Measurements from ENCODE around the gene NMNAT2.
"Not testable (repeated sequence)": the region's sequence is repeated elsewhere in the genome, so short reads cannot be mapped to it uniquely, and the experiment has no call there.

Gene NMNAT2

DNA sequence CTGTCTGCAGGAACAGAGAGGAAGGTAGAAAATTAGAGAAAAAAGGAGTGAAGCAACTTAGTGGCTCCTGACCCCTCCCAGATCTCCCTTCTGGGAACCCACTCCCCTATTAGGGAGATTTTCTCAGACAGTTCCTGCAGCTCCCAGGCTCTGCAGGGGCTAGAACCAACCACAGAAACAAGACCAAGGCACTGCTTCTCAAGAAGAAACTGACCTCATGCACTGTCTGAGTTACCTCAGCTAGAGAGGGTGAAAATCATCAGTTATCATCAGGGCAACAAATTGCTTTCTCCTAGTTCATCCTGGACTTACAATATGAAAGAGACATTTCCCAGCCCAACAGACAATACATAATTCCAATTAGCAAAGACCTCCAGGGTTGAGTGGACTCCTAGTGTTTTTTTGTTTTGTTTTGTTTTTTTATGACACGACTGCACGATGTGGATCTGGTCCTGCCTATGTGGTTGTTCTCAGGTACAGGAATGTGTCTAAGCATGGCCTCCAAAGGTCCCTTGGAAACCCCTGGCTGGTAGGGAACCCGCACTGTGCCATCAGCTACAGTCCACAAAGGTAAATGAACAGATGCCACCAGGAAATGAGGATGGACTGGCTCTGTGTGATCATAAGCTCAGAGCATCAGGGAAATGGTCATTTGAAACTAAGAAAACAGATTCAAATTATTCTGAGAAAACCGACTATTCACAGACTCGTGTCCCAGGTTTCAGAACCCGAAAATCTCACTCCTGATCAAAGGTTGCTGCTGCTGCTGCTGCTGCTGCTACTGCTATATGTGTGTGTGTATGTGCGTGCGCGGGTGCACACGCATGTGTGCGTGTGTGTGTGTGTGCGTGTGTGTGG, 166.8 kb downstream of the NMNAT2 start:
- DNase-seq: no peak

DNA sequence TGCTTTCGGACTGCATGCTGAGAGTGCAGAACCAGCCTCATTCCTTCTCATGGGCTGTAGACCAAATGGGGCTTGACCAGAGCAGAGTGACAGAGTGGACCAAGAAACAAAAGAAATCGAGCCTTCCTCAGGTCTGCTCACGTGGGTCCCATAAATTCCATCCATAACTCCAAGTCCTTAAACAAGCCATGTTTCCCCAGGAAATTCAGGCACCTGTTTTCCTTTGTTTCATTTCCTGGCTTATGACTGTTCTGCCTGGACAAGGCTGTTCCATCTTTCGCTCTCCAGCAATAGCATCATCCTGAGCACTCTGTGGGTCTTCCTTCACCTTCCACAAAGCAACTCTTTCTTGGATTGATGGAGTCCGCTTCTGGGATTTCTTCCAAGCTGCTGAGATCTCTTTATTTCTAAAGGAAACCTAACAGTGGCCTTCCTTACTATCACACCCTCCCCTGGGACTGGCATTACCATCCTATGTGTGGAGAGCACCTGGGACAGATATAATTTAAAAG, 168.2 kb downstream of the NMNAT2 start:
- DNase-seq: no peak

DNA sequence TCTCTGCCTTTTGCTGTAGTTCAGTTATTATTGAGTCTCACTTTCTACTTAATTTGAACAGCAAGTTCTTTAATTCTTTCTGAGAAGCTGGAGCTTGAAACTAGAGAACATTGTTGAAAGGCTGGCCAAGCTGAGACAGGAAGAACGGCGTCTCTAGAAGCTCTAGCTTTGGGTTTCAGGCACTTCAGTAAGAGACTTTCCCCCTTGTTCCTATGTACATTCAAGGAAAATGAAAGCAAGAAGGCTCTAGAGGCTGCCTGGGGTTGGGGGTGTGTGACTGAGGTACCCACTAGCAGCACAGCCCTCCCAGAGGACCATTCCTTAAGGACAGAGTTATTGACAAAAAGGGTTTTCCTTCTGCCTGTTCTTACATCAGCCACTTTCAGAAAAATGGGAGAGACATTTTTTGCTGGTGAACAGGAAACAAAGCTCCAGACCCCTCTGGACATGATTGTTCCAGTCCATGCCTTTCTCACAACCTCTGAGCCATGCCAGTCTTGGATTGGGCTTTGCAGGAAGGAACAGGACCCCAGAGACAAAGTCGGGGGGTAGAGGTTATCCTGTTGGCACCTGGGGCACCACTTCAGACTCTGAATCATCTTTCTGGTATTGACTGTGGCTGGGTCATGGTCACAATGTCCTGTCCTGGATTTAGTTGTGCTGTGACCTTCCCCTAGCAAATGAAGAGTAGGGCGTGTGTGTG, 169.0 kb downstream of the NMNAT2 start:
- DNase-seq: no peak

- no peak for DNase-seq
These were observed 170.2 kb downstream of the NMNAT2 start for GRCh38 chr1:183247931-183248330.

- no peak for DNase-seq
These were observed 170.7 kb downstream of the NMNAT2 start for GRCh38 chr1:183247484-183247883.

GRCh38 chr1:183247066-183247465, 171.1 kb downstream of the NMNAT2 start:
- DNase-seq: no peak

- DNase-seq: no peak
These were observed 171.7 kb downstream of the NMNAT2 start for GRCh38 chr1:183246436-183246835.

- DNase-seq: no peak
These were observed 172.8 kb downstream of the NMNAT2 start for GRCh38 chr1:183245357-183245756.

DNA sequence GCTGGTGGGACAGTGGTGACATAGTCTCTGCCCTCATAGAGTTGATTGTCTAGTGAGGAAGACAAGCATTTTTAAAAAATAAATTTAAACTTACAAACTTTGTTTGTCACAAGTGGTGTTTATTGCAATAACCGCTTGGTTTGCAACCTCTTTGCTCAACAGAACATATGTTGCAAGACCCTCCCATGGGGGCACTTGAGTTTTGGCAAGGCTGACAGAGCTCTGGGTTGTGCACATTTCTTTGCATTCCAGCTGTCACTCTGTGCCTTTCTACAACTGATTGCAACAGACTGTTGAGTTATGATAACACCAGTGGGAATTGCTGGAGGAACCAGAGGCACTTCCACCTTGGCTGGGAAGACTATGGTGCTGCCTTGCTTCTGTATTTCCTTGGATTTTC, 173.7 kb downstream of the NMNAT2 start:
- no peak for DNase-seq

DNA sequence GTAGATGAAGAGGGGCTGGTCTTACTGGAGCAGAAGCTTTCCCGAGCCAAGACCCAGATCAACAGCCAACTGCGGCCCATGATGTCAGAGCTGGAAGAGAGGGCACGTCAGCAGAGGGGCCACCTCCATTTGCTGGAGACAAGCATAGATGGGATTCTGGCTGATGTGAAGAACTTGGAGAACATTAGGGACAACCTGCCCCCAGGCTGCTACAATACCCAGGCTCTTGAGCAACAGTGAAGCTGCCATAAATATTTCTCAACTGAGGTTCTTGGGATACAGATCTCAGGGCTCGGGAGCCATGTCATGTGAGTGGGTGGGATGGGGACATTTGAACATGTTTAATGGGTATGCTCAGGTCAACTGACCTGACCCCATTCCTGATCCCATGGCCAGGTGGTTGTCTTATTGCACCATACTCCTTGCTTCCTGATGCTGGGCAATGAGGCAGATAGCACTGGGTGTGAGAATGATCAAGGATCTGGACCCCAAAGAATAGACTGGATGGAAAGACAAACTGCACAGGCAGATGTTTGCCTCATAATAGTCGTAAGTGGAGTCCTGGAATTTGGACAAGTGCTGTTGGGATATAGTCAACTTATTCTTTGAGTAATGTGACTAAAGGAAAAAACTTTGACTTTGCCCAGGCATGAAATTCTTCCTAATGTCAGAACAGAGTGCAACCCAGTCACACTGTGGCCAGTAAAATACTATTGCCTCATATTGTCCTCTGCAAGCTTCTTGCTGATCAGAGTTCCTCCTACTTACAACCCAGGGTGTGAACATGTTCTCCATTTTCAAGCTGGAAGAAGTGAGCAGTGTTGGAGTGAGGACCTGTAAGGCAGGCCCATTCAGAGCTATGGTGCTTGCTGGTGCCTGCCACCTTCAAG, 174.8 kb downstream of the NMNAT2 start:
- no peak for DNase-seq

GRCh38 chr1:183242556-183242955, 175.6 kb downstream of the NMNAT2 start:
- no peak for DNase-seq

DNA sequence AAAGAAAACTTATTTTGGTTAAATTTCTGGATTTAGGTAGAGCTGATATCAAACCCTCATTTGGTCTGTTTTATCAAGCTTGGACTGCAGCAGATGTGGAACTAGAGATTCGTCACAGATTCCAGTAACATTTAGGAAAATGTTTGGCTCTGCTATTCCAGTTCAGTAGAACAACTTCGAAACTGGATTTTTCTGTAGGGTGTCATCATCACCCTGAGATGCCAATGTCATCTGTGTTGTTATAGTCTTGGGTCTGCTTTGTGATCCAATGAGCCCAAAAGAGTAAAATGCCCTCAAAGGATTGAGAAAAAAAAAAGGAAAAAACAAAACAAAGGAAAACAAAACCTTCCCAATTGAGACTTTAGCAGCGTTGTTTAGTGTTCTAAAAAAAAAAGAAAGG, 176.7 kb downstream of the NMNAT2 start:
- no peak for DNase-seq

- DNase-seq: not testable (repeated sequence)
These were observed 177.3 kb downstream of the NMNAT2 start for GRCh38 chr1:183240853-183241252.

GRCh38 chr1:183240526-183240825, 177.7 kb downstream of the NMNAT2 start:
- no peak for DNase-seq

GRCh38 chr1:183239793-183240525, 178.2 kb downstream of the NMNAT2 start:
- no peak for DNase-seq

DNA sequence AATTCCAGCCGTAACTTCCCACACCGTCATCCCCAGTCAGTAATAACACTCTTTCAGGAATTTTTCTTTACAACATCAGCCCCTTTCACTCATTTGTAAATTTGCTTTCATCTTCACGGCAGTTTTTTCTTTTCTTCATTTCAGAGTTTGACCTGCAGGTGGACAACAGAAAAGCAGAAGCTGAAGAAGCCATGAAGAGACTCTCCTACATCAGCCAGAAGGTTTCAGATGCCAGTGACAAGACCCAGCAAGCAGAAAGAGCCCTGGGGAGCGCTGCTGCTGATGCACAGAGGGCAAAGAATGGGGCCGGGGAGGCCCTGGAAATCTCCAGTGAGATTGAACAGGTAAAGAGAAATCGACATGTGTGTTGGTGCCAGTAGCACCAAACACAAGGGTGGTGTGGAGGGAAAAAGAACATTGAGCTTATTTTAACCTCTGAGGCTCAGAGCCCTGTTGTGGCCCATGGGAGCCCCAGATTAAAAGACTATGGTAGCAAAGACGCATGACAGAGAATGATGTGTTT, 178.9 kb downstream of the NMNAT2 start:
- DNase-seq: no peak

DNA sequence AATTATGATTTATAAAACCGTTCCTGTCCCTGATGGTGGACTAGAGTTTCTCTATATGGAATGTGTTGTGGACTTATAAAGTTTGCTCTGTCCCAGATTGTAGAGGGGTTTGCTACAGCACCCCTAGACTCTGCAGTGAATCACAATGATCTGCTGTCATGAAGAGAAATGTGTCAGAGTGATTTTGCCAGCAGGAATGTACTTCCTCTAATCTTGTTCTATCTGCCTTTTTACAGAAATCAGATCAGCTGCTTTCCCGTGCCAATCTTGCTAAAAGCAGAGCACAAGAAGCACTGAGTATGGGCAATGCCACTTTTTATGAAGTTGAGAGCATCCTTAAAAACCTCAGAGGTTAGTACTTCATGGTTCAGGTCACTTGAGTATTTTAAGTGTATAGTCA, 180.1 kb downstream of the NMNAT2 start:
- no peak for DNase-seq

DNA sequence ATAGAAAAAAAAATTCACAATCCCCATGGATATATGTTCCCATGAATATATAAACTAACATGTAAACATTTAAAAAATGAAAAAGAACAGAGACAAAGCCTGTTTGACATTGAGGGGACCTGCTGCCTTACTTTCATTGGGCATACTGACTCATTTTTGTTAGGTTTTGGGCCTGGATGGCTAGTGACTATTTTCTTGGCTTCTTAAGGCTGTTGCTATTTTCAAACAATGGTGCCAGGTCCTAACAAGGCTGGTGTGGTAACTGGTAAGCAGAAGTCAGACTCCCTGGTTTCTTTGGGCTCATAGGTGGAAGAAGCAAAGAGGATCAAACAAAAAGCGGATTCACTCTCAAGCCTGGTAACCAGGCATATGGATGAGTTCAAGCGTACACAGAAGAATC, 181.1 kb downstream of the NMNAT2 start:
- DNase-seq: no peak

DNA sequence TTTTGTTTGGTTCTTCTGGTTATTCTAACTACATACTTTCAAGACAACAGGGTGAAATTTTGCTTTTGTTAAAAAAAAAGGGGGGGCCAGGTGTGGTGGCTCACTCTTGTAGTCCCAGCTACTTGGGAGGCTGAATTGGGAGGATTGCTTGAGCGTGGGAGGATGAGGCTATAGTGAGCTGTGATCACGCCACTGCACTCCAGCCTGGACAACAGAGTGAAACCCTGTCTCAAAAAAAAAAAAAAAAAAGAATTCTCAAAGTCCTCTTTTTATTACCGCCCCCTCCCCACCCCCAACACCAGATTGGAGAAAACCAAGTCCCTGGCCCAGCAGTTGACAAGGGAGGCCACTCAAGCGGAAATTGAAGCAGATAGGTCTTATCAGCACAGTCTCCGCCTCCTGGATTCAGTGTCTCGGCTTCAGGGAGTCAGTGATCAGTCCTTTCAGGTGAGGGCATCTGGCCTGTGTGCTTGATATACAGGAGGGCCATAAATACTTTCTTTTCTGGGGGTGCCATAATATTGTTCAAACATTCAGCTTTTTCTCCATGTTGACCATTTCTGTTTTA, 181.9 kb downstream of the NMNAT2 start:
- no peak for DNase-seq

- no peak for DNase-seq
These were observed 182.7 kb downstream of the NMNAT2 start for GRCh38 chr1:183235503-183235902.

- no peak for DNase-seq
These were observed 183.3 kb downstream of the NMNAT2 start for GRCh38 chr1:183234660-183235476.
